Hepatocyte (in vitro differentiated cells): ENCODE data around the gene CSNK2B. TPM values are rescaled to one million over a fixed set of nuclear protein-coding genes. Genes with fewer than 3 reads are reported as not detected.

ENCODE experiments used
- DNase-seq: peaks from one replicate; pipeline ENCODE4 v3.0.0-alpha.2; 2016; ENCODE audit warnings: low spot score
- H2AFZ ChIP-seq: fragments of 200-600 bp; sonication (generic); 2 replicates; pipeline ENCODE4 v1.6.0; 2016; ENCODE audit warnings: antibody characterized with exemption, mild to moderate bottlenecking
- H3K27ac ChIP-seq: fragments of 200-600 bp; sonication (generic); 2 replicates; pipeline ENCODE4 v1.5.1; 2016; ENCODE audit warnings: mild to moderate bottlenecking
- H3K27me3 ChIP-seq: fragments of 200-600 bp; sonication (generic); 2 replicates; pipeline ENCODE4 v1.6.1; 2016
- H3K36me3 ChIP-seq: fragments of 200-600 bp; sonication (generic); replicated peaks from 2 replicates; pipeline ENCODE4 v1.5.1; 2016; ENCODE audit warnings: low read depth; ENCODE audit not compliant: insufficient read depth
- H3K4me1 ChIP-seq: fragments of 200-600 bp; sonication (generic); 2 replicates; pipeline ENCODE4 v1.5.1; 2016; ENCODE audit warnings: mild to moderate bottlenecking, moderate library complexity; ENCODE audit not compliant: insufficient read depth
- H3K4me2 ChIP-seq: fragments of 200-600 bp; sonication (generic); 2 replicates; pipeline ENCODE4 v1.6.0; 2016
- H3K4me3 ChIP-seq: fragments of 200-600 bp; sonication (generic); 2 replicates; pipeline ENCODE4 v1.5.1; 2016; ENCODE audit warnings: mild to moderate bottlenecking
- H3K79me2 ChIP-seq: fragments of 200-600 bp; sonication (generic); 2 replicates; pipeline ENCODE4 v1.6.0; 2017; ENCODE audit warnings: mild to moderate bottlenecking
- H3K9me2 ChIP-seq: fragments of 200-600 bp; sonication (generic); replicated peaks from 2 replicates; pipeline ENCODE4 v1.6.0; 2017; ENCODE audit warnings: mild to moderate bottlenecking; ENCODE audit not compliant: insufficient read depth
- H3K9me3 ChIP-seq: fragments of 200-600 bp; sonication (generic); 2 replicates; pipeline ENCODE4 v1.5.1; 2016; ENCODE audit warnings: low read depth, mild to moderate bottlenecking
- H4K20me1 ChIP-seq: fragments of 200-600 bp; sonication (generic); 2 replicates; pipeline ENCODE4 v1.6.0; 2016; ENCODE audit warnings: mild to moderate bottlenecking; ENCODE audit not compliant: insufficient read depth, poor library complexity, severe bottlenecking
- CTCF ChIP-seq: fragments of 200-600 bp; sonication (generic); IDR thresholded peaks from 2 replicates; pipeline ENCODE4 v1.5.1; 2016; ENCODE audit warnings: antibody characterized with exemption, mild to moderate bottlenecking; ENCODE audit not compliant: poor library complexity
- EZH2 ChIP-seq: fragments of 200-600 bp; sonication (generic); IDR thresholded peaks from 2 replicates; pipeline ENCODE4 v1.6.1; 2016; ENCODE audit warnings: antibody characterized with exemption, mild to moderate bottlenecking, borderline replicate concordance
- EZH2phosphoT487 ChIP-seq: fragments of 200-600 bp; sonication (generic); IDR thresholded peaks from one replicate; pipeline ENCODE4 v1.6.1; 2018; ENCODE audit warnings: antibody characterized with exemption, mild to moderate bottlenecking, low read depth, moderate library complexity; ENCODE audit not compliant: unreplicated experiment, severe bottlenecking
- WGBS: methylation state at CpG from one replicate; pipeline ENCODE4 v1.1.6; 2016; ENCODE audit warnings: low lambda C conversion rate; ENCODE audit errors: missing lambda C conversion rate; 5-methylcytosine and 5-hydroxymethylcytosine counted together
- polyA plus RNA-seq: library from polyadenylated mRNA; unstranded; fragments of >200 nt; fragmentation: Nextera tagmentation; extraction: Ambion mirVana; gene quantifications from 2 replicates; pipeline ENCODE4 v1.2.1, GENCODE V29; 2016
- total RNA-seq: library from RNA; depleted of rRNA; stranded (reverse); fragments of >200 nt; gene quantifications from 2 replicates; pipeline ENCODE4 v1.2.3, GENCODE V29; 2014

Gene CSNK2B
- total and polyA plus RNA-seq, 2 experiments from 2014 or later: 155 to 181 TPM

GRCh38 chr6:31713991-31714684 lies 48.3 kb downstream of the CSNK2B start:
- no peaks in the 10 kb centered on the region for H3K36me3 ChIP-seq
- H3K4me3 ChIP-seq: no peak overlapping the region
- H3K9me3 ChIP-seq: no peaks in the 10 kb centered on the region
- peaks cover 25% of the 10 kb centered on the region for H3K4me1 ChIP-seq
- no peaks in the 10 kb centered on the region for H4K20me1 ChIP-seq
- DNase-seq: peak; percentile 50
- no peaks in the 10 kb centered on the region for H3K9me2 ChIP-seq
- TF ChIP-seq CTCF (no peak), EZH2phosphoT487 (no peak), EZH2 (no peak)
- no peaks in the 10 kb centered on the region for H3K27me3 ChIP-seq
- H3K79me2 ChIP-seq: no peaks in the 10 kb centered on the region
- 26% methylated on average over 4 of the region's 5 CpGs for WGBS
- H2AFZ ChIP-seq: peak overlapping the region; percentile 55
- H3K27ac ChIP-seq: peak overlapping the region; percentile 90
- peak overlapping the region; percentile 60 for H3K4me2 ChIP-seq

- WGBS: 53% methylated on average over 16 of the region's 16 CpGs
- Histone ChIP-seq H2AFZ (peak within 1 kb of the TSS; percentile 60), H4K20me1 (no peaks in the 10 kb centered on the region), H3K27ac (peak within 1 kb of the TSS; percentile 90), H3K9me2 (no peaks in the 10 kb centered on the region), H3K36me3 (no peaks in the 10 kb centered on the region), H3K4me3 (no peak within 1 kb of the TSS), H3K4me1 (peaks cover 25% of the 10 kb centered on the region), H3K9me3 (no peaks in the 10 kb centered on the region), H3K4me2 (peak within 1 kb of the TSS; percentile 60), H3K27me3 (no peaks in the 10 kb centered on the region), H3K79me2 (no peaks in the 10 kb centered on the region)
- no peak for TF ChIP-seq EZH2
- no peak for DNase-seq
Measured at GRCh38 chr6:31715022-31715958, 49.4 kb downstream of the CSNK2B start, which contains the start of gene LY6G6D. Gene LY6G6D (plus strand): TSS chr6:31715348. CDS start chr6:31715356, 8 bp downstream.

GRCh38 chr6:31717499-31718222 lies 51.8 kb downstream of the CSNK2B start:
- TF ChIP-seq EZH2 (no peak), EZH2phosphoT487 (no peak), CTCF (no peak)
- Histone ChIP-seq H3K27ac (no peak overlapping the region), H3K4me1 (peaks cover 25% of the 10 kb centered on the region), H3K27me3 (no peaks in the 10 kb centered on the region), H3K9me3 (no peaks in the 10 kb centered on the region), H3K79me2 (no peaks in the 10 kb centered on the region), H3K4me2 (no peak overlapping the region), H3K36me3 (no peaks in the 10 kb centered on the region), H3K9me2 (no peaks in the 10 kb centered on the region), H3K4me3 (no peak overlapping the region), H2AFZ (no peak overlapping the region), H4K20me1 (no peaks in the 10 kb centered on the region)
- peak; percentile 26 for DNase-seq
- 56% methylated on average over 10 of the region's 10 CpGs for WGBS
